HG03432 (cell line): ENCODE data around the gene NDUFAF3.
A peak's percentile ranks its signal among the peaks of the same experiment; 100 is the strongest.

ENCODE experiments used
- ATAC-seq: cut with Tn5 transposase; IDR thresholded peaks from one replicate; pipeline ENCODE4 v1.9.1; 2021; ENCODE audit warnings: mild to moderate bottlenecking, moderate library complexity; ENCODE audit not compliant: unreplicated experiment

The NDUFAF3 gene

GRCh38 chr3:49017971-49018706, 3.8 kb upstream of the NDUFAF3 start, which contains the start of gene DALRD3:
TSS of gene DALRD3 (minus strand) at chr3:49018580. CDS start at chr3:49018564, 16 bp downstream.
- ATAC-seq, result no peak

GRCh38 chr3:49018707-49019006, 3.3 kb upstream of the NDUFAF3 start:
- ATAC-seq, result no peak

GRCh38 chr3:49019941-49020329, 2.0 kb upstream of the NDUFAF3 start:
- no peak for ATAC-seq

GRCh38 chr3:49020330-49021212, 1.4 kb upstream of the NDUFAF3 start:
- peak; percentile 1 for ATAC-seq

GRCh38 chr3:49021213-49021812, 608 bp upstream of the NDUFAF3 start:
- ATAC-seq, result peak; percentile 53

GRCh38 chr3:49022688-49023171, 809 bp downstream of the NDUFAF3 start:
- ATAC-seq, result no peak

GRCh38 chr3:49023775-49024174, 1.9 kb downstream of the NDUFAF3 start:
- ATAC-seq, result no peak

- no peak for ATAC-seq
Observed at GRCh38 chr3:49024449-49024848, 2.5 kb downstream of the NDUFAF3 start.

GRCh38 chr3:49025005-49025792, 3.3 kb downstream of the NDUFAF3 start:
- no peak for ATAC-seq

- ATAC-seq, result no peak
Observed at GRCh38 chr3:49025793-49026520, 4.0 kb downstream of the NDUFAF3 start.

GRCh38 chr3:49026536-49026935, 4.6 kb downstream of the NDUFAF3 start:
- ATAC-seq, result no peak

GRCh38 chr3:49027634-49028033, 5.7 kb downstream of the NDUFAF3 start:
- no peak for ATAC-seq

- ATAC-seq, result no peak
Observed at GRCh38 chr3:49028298-49028672, 6.4 kb downstream of the NDUFAF3 start.

- peak; percentile 89 for ATAC-seq
Observed at GRCh38 chr3:49028673-49029562, 7.0 kb downstream of the NDUFAF3 start, which contains the start of gene IMPDH2. TSS of gene IMPDH2 (minus strand) at chr3:49029398. CDS start at chr3:49029350, 48 bp downstream.

GRCh38 chr3:49029563-49029884, 7.6 kb downstream of the NDUFAF3 start:
- no peak for ATAC-seq

- ATAC-seq, result no peak
Observed at GRCh38 chr3:49030321-49030720, 8.4 kb downstream of the NDUFAF3 start.

GRCh38 chr3:49032646-49033304, 10.9 kb downstream of the NDUFAF3 start:
- no peak for ATAC-seq

GRCh38 chr3:49034650-49035049, 12.7 kb downstream of the NDUFAF3 start:
- ATAC-seq, result no peak

- ATAC-seq, result no peak
Observed at GRCh38 chr3:49035281-49035680, 13.4 kb downstream of the NDUFAF3 start.
